Measurements from ENCODE around the gene ZNF500. TPM values are rescaled to one million over a fixed set of nuclear protein-coding genes. Genes with fewer than 3 reads are reported as not detected.

The ZNF500 gene
- total and polyA plus RNA-seq, 12 donors, result 3.8 to 10.5 (median 8.1) TPM

GRCh38 chr16:4800290-4801041 lies 33.5 kb upstream of the ZNF500 start:
- Histone ChIP-seq H3K4me1 (peaks cover 0 to 47% (median 29%) of the 10 kb centered on the region in 9 donors), H3K27me3 (no peaks in the 10 kb centered on the region), H3K4me3 (peak overlapping the region in 4 of 10 donors; percentile 74 to 95 (median 89)), H3K9me3 (no peaks in the 10 kb centered on the region), H3K36me3 (peaks cover 0 to 61% (median 29%) of the 10 kb centered on the region in 9 donors), H3K27ac (peak overlapping the region in 8 of 10 donors; percentile 29 to 96 (median 74))
- TF ChIP-seq, protein P1, sequence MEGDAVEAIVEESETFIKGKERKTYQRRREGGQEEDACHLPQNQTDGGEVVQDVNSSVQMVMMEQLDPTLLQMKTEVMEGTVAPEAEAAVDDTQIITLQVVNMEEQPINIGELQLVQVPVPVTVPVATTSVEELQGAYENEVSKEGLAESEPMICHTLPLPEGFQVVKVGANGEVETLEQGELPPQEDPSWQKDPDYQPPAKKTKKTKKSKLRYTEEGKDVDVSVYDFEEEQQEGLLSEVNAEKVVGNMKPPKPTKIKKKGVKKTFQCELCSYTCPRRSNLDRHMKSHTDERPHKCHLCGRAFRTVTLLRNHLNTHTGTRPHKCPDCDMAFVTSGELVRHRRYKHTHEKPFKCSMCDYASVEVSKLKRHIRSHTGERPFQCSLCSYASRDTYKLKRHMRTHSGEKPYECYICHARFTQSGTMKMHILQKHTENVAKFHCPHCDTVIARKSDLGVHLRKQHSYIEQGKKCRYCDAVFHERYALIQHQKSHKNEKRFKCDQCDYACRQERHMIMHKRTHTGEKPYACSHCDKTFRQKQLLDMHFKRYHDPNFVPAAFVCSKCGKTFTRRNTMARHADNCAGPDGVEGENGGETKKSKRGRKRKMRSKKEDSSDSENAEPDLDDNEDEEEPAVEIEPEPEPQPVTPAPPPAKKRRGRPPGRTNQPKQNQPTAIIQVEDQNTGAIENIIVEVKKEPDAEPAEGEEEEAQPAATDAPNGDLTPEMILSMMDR (IDR thresholded peaks at IDR 0.05), result no peak
- ATAC-seq (peak in 4 of 8 donors; percentile 5 to 36 (median 14)), DNase-seq (peak; percentile 61 to 69)
- 62 to 65% methylated on average over 17 of the region's 17 CpGs for WGBS, 2 donors
- intact Hi-C loops (cut with DNase I), result loop anchor here in 5 of 10 donors (5.0 to 10.0 kb wide), 4 partner anchors 33 to 157 kb away; partner anchors contain the start of genes ZNF500 (in 3 of the 5), GLYR1 (in 2 of the 5), UBN1 (in 2 of the 5) and SEC14L5 (in 1 of the 5)

DNA sequence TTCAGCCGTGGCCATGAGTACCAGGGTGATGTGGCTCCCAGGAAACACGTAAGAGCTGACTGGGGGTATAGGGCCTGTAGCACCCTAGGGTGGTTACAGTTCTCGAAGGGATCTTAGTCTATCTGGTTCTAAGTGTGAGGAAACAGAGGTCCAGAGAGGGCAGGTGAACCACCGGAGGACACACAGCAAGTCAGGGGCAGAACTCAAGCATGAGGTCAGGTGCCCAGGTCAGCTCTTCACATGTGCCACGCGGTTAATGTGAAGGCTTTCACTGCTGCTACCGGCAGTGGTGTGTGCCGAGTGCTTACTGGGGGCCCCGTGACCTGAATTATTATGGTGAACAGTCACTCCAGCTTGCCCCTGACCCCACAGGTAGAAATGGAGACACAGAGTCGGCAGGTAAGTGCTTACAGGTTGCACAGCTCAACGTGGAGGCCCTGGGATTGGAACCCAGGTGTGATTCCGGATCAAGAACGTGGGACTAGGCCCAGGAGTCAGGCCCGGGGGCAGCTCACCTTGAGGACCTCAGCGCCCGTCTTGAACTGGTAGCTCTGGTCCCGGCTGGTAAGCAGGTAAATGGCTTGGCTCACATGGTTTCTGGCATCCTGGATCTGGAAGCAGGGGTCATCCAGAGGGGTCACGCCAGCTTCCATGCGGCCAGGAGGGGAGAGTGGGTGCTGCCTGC lies 32.4 kb upstream of the ZNF500 start:
- peaks cover 0 to 36% (median 29%) of the 10 kb centered on the region in 9 donors for H3K4me1 ChIP-seq
- no peak overlapping the region for H3K27ac ChIP-seq
- WGBS, 2 donors, result 92 to 96% methylated on average over 19 of the region's 19 CpGs
- peaks cover 0 to 50% (median 21%) of the 10 kb centered on the region in 9 donors for H3K36me3 ChIP-seq
- DNase-seq, result no peak
- TF ChIP-seq, protein P1 (IDR thresholded peaks at IDR 0.05), result no peak
- ATAC-seq, result no peak
- intact Hi-C loops (cut with DNase I), result loop anchor here in 1 of 10 donors (5.0 kb wide), 1 partner anchor 62 kb away; no protein-coding TSS in a partner anchor
- H3K9me3 ChIP-seq, result no peaks in the 10 kb centered on the region
- H3K4me3 ChIP-seq, result no peak overlapping the region
- no peaks in the 10 kb centered on the region for H3K27me3 ChIP-seq

- WGBS, 2 donors, result 95% methylated on average over 16 of the region's 16 CpGs
- peaks cover 0 to 28% (median 26%) of the 10 kb centered on the region in 9 donors for H3K4me1 ChIP-seq
- peaks cover 0 to 44% (median 19%) of the 10 kb centered on the region in 9 donors for H3K36me3 ChIP-seq
- no peak for DNase-seq
- no peak overlapping the region for H3K4me3 ChIP-seq
- H3K27ac ChIP-seq, result no peak overlapping the region
- TF ChIP-seq, protein P1 (IDR thresholded peaks at IDR 0.05), result no peak
- H3K27me3 ChIP-seq, result no peaks in the 10 kb centered on the region
- no peaks in the 10 kb centered on the region for H3K9me3 ChIP-seq
- ATAC-seq, result no peak
- intact Hi-C loops (cut with DNase I), result loop anchor here in 1 of 10 donors (5.0 kb wide), 1 partner anchor 61 kb away; no protein-coding TSS in a partner anchor
These were observed 31.5 kb upstream of the ZNF500 start for GRCh38 chr16:4798456-4798855.

DNA sequence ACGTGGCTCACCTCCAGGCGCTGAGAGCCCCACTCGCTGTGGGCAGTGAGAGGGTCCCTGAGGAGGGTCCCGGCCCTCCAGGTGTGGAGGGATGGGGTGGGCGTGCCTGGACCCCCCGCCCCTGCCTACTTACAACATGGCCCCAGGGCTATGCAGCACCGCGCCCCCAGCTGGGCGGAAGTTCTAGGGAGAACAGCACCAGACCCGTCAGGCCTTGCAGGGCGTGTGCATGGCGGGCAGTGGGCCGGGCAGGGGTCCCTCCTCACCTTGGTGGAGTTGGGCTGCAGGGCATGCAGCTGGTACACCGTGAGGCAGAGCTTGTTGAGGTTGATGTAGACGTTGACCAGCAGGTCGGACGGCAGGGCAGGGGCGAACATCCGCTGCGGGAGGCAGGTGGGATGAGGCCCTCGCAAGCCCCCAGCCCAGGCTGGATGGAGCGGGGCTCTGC lies 30.9 kb upstream of the ZNF500 start:
- H3K27ac ChIP-seq, result no peak overlapping the region
- intact Hi-C loops (cut with DNase I), result loop anchor here in 1 of 10 donors (5.0 kb wide), 1 partner anchor 61 kb away; no protein-coding TSS in a partner anchor
- TF ChIP-seq, protein P1 (IDR thresholded peaks at IDR 0.05), result no peak
- 94 to 95% methylated on average over 22 of the region's 22 CpGs for WGBS, 2 donors
- no peak overlapping the region for H3K4me3 ChIP-seq
- DNase-seq (no peak), ATAC-seq (no peak)
- no peaks in the 10 kb centered on the region for H3K9me3 ChIP-seq
- H3K4me1 ChIP-seq, result peaks cover 0 to 22% (median 20%) of the 10 kb centered on the region in 9 donors
- H3K36me3 ChIP-seq, result peaks cover 0 to 44% (median 19%) of the 10 kb centered on the region in 9 donors
- no peaks in the 10 kb centered on the region for H3K27me3 ChIP-seq

All from heart right ventricle (tissue), 16 donors.